T follicular helper cell (primary cell): Measurements from ENCODE around the gene SLC39A8.
"Not testable (repeated sequence)": the region's sequence is repeated elsewhere in the genome, so short reads cannot be mapped to it uniquely, and the experiment has no call there.

Source experiments
- DNase-seq: peaks from one replicate; pipeline ENCODE4 v3.0.0-alpha.2; 2020; ENCODE audit warnings: low read depth
- total RNA-seq, 2 experiments: gene quantifications; one replicate each; lab custom pipeline; 2026; lab: John Stamatoyannopoulos, UW

SLC39A8 gene
- total RNA-seq, result 76.3 to 79.4 reads per million in 2 experiments

GRCh38 chr4:102344954-102345794 lies at the start of gene SLC39A8:
Gene SLC39A8, minus strand, starts transcription at chr4:102345482. Its CDS starts 820 bp downstream, at chr4:102344662.
- peak; percentile 80 for DNase-seq

GRCh38 chr4:102392033-102392744 lies 46.9 kb upstream of the SLC39A8 start:
- no peak for DNase-seq

GRCh38 chr4:102390438-102390837 lies 45.2 kb upstream of the SLC39A8 start:
- DNase-seq, result no peak

GRCh38 chr4:102388611-102389010 lies 43.3 kb upstream of the SLC39A8 start:
- no peak for DNase-seq

- DNase-seq, result no peak
Measured at GRCh38 chr4:102387552-102388150, 42.4 kb upstream of the SLC39A8 start.

- no peak for DNase-seq
Measured at GRCh38 chr4:102386966-102387365, 41.7 kb upstream of the SLC39A8 start.

GRCh38 chr4:102380253-102380652 lies 35.0 kb upstream of the SLC39A8 start:
- DNase-seq, result not testable (repeated sequence)

- DNase-seq, result no peak
Measured at GRCh38 chr4:102362922-102363432, 17.7 kb upstream of the SLC39A8 start.

- no peak for DNase-seq
Measured at GRCh38 chr4:102358128-102358527, 12.8 kb upstream of the SLC39A8 start.

GRCh38 chr4:102357637-102358036 lies 12.4 kb upstream of the SLC39A8 start:
- not testable (repeated sequence) for DNase-seq

- DNase-seq, result no peak
Measured at GRCh38 chr4:102356562-102357202, 11.4 kb upstream of the SLC39A8 start.

GRCh38 chr4:102355748-102356147 lies 10.5 kb upstream of the SLC39A8 start:
- no peak for DNase-seq

GRCh38 chr4:102354671-102355454 lies 9.6 kb upstream of the SLC39A8 start:
- DNase-seq, result no peak

- DNase-seq, result no peak
Measured at GRCh38 chr4:102352781-102353180, 7.5 kb upstream of the SLC39A8 start.

GRCh38 chr4:102350634-102351033 lies 5.4 kb upstream of the SLC39A8 start:
- no peak for DNase-seq

GRCh38 chr4:102348701-102349100 lies 3.4 kb upstream of the SLC39A8 start:
- DNase-seq, result no peak

- DNase-seq, result no peak
Measured at GRCh38 chr4:102345795-102346100, 466 bp upstream of the SLC39A8 start.

- peak; percentile 55 for DNase-seq
Measured at GRCh38 chr4:102344520-102344953, 745 bp downstream of the SLC39A8 start.

GRCh38 chr4:102343964-102344519 lies 1.2 kb downstream of the SLC39A8 start:
- no peak for DNase-seq

- DNase-seq, result no peak
Measured at GRCh38 chr4:102342404-102343074, 2.7 kb downstream of the SLC39A8 start.
